Measurements from ENCODE around the gene MORN1.

The MORN1 gene

GRCh38 chr1:2381741-2382620, 9.4 kb downstream of the MORN1 start:
- Histone ChIP-seq H2BK5ac (ENCODE audit: low read length) (peak overlapping the region; percentile 68), H3K4me3 (ENCODE audit: low read length in 2 of 2) (peak overlapping the region in 1 of 2 donors; percentile 27), H3K79me1 (ENCODE audit: low read depth, low read length) (peaks cover 3% of the 10 kb centered on the region), H3K4ac (ENCODE audit: low read length) (no peak overlapping the region), H3K4me2 (ENCODE audit: insufficient read depth, low read length, poor library complexity, severe bottlenecking) (no peak overlapping the region), H4K91ac (ENCODE audit: low read depth, low read length, poor library complexity) (no peak overlapping the region), H3K18ac (ENCODE audit: low read length) (peak overlapping the region; percentile 65), H3K23ac (ENCODE audit: low read depth, low read length, poor library complexity) (peak overlapping the region; percentile 45), H3K27ac (replicated peaks; ENCODE audit: low read length) (no peak overlapping the region), H3K9ac (ENCODE audit: low read depth, low read length, poor library complexity) (peak overlapping the region; percentile 32), H3K9me3 (replicated peaks in 1 of 2; ENCODE audit: control insufficient read depth in 2 of 2, insufficient read depth in 1 of 2, low read depth in 1 of 2, low read length in 2 of 2) (no peaks in the 10 kb centered on the region), H3K36me3 (replicated peaks in 1 of 2; ENCODE audit: control insufficient read depth in 2 of 2, insufficient read depth in 2 of 2, low read length in 2 of 2) (peaks cover 1 to 3% of the 10 kb centered on the region in 2 donors), H2BK12ac (ENCODE audit: low read length) (no peak overlapping the region), H3K14ac (ENCODE audit: low read length) (no peak overlapping the region), H2AK5ac (ENCODE audit: low read depth, low read length) (peak overlapping the region; percentile 91), H3K4me1 (ENCODE audit: control insufficient read depth in 2 of 2, insufficient read depth in 1 of 2, low read depth in 1 of 2, low read length in 2 of 2) (peaks cover 0 to 4% of the 10 kb centered on the region in 2 donors), H3K27me3 (ENCODE audit: control insufficient read depth in 3 of 3, insufficient read depth in 3 of 3, low read depth in 1 of 3, low read length in 3 of 3) (no peaks in the 10 kb centered on the region), H2BK120ac (ENCODE audit: low read depth, low read length) (no peak overlapping the region), H2AFZ (ENCODE audit: low read length) (no peak overlapping the region), H2BK15ac (ENCODE audit: low read length) (peak overlapping the region; percentile 39), H4K8ac (ENCODE audit: low read depth, low read length) (no peak overlapping the region)
- peak; percentile 67 for DNase-seq (ENCODE audit: low spot score)
- no CpG with 5 or more reads among the region's 28 CpGs for WGBS, 2 donors (ENCODE audit: extremely low coverage in 2 of 2, insufficient read length in 2 of 2, insufficient replicate concordance in 1 of 2)

- Histone ChIP-seq H3K27me3 (ENCODE audit: control insufficient read depth in 3 of 3, insufficient read depth in 3 of 3, low read depth in 1 of 3, low read length in 3 of 3) (no peaks in the 10 kb centered on the region), H2AFZ (ENCODE audit: low read length) (no peak overlapping the region), H3K4me3 (ENCODE audit: low read length in 2 of 2) (no peak overlapping the region), H3K27ac (replicated peaks; ENCODE audit: low read length) (no peak overlapping the region), H3K9me3 (replicated peaks in 1 of 2; ENCODE audit: control insufficient read depth in 2 of 2, insufficient read depth in 1 of 2, low read depth in 1 of 2, low read length in 2 of 2) (no peaks in the 10 kb centered on the region), H4K91ac (ENCODE audit: low read depth, low read length, poor library complexity) (peak overlapping the region; percentile 89), H3K14ac (ENCODE audit: low read length) (peak overlapping the region; percentile 79), H2BK12ac (ENCODE audit: low read length) (peak overlapping the region; percentile 30), H3K4me1 (ENCODE audit: control insufficient read depth in 2 of 2, insufficient read depth in 1 of 2, low read depth in 1 of 2, low read length in 2 of 2) (peaks cover 0 to 6% of the 10 kb centered on the region in 2 donors), H2AK5ac (ENCODE audit: low read depth, low read length) (peak overlapping the region; percentile 99), H3K4me2 (ENCODE audit: insufficient read depth, low read length, poor library complexity, severe bottlenecking) (no peak overlapping the region), H3K4ac (ENCODE audit: low read length) (peak overlapping the region; percentile 91), H3K9ac (ENCODE audit: low read depth, low read length, poor library complexity) (peak overlapping the region; percentile 77), H2BK5ac (ENCODE audit: low read length) (peak overlapping the region; percentile 24), H2BK15ac (ENCODE audit: low read length) (peak overlapping the region; percentile 84), H3K18ac (ENCODE audit: low read length) (peak overlapping the region; percentile 67), H3K36me3 (replicated peaks in 1 of 2; ENCODE audit: control insufficient read depth in 2 of 2, insufficient read depth in 2 of 2, low read length in 2 of 2) (peaks cover 0 to 2% of the 10 kb centered on the region in 2 donors), H2BK120ac (ENCODE audit: low read depth, low read length) (no peak overlapping the region), H3K23ac (ENCODE audit: low read depth, low read length, poor library complexity) (peak overlapping the region; percentile 75), H3K79me1 (ENCODE audit: low read depth, low read length) (peaks cover 2% of the 10 kb centered on the region), H4K8ac (ENCODE audit: low read depth, low read length) (no peak overlapping the region)
- no CpG with 5 or more reads among the region's 32 CpGs for WGBS, 2 donors (ENCODE audit: extremely low coverage in 2 of 2, insufficient read length in 2 of 2, insufficient replicate concordance in 1 of 2)
- DNase-seq (ENCODE audit: low spot score): no peak
These were observed 10.3 kb downstream of the MORN1 start for GRCh38 chr1:2380816-2381591.

DNA sequence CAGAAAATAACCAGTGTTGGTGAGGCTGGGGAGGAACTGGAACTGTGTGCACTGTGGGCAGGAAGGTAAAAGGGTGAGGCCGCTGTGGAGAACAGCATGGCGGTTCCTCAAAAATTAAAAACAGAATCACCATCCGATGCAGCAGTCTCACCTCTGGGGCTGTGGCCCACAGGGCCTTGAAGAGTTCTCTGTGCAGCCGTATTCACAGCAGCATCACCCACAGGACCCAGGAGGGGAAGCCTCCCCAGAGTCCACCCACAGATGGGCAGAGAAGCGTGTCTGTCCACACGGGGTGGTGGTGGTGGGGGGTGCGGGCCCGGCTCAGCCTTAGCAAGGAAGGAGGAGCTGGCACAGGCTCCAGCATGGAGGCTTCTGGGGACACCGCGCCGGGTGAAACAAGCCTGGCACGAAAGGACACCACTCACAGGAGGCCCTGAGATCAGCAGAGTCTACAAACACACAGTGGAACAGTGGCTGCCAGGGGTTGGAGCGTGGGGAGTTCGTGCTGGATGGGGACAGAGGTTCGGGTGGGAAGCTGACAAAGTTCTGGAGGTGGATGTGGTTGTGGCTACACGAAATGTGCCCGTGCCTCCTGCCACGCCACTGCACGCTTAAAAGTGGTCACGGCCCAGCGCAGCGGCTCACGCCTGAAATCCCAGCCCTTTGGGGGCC, 11.5 kb downstream of the MORN1 start:
- H3K14ac ChIP-seq (ENCODE audit: low read length): peak overlapping the region; percentile 3
- no peaks in the 10 kb centered on the region for H3K27me3 ChIP-seq (ENCODE audit: control insufficient read depth in 3 of 3, insufficient read depth in 3 of 3, low read depth in 1 of 3, low read length in 3 of 3)
- no peak overlapping the region for H2BK120ac ChIP-seq (ENCODE audit: low read depth, low read length)
- no peak overlapping the region for H3K23ac ChIP-seq (ENCODE audit: low read depth, low read length, poor library complexity)
- peak overlapping the region; percentile 41 for H2BK12ac ChIP-seq (ENCODE audit: low read length)
- no CpG with 5 or more reads among the region's 23 CpGs for WGBS, 2 donors (ENCODE audit: extremely low coverage in 2 of 2, insufficient read length in 2 of 2, insufficient replicate concordance in 1 of 2)
- no peak overlapping the region for H3K18ac ChIP-seq (ENCODE audit: low read length)
- H4K91ac ChIP-seq (ENCODE audit: low read depth, low read length, poor library complexity): no peak overlapping the region
- no peak overlapping the region for H3K27ac ChIP-seq (replicated peaks; ENCODE audit: low read length)
- no peaks in the 10 kb centered on the region for H3K9me3 ChIP-seq (replicated peaks in 1 of 2; ENCODE audit: control insufficient read depth in 2 of 2, insufficient read depth in 1 of 2, low read depth in 1 of 2, low read length in 2 of 2)
- H4K8ac ChIP-seq (ENCODE audit: low read depth, low read length): no peak overlapping the region
- no peak overlapping the region for H2AFZ ChIP-seq (ENCODE audit: low read length)
- peaks cover 0 to 8% of the 10 kb centered on the region in 2 donors for H3K4me1 ChIP-seq (ENCODE audit: control insufficient read depth in 2 of 2, insufficient read depth in 1 of 2, low read depth in 1 of 2, low read length in 2 of 2)
- no peak overlapping the region for H2BK5ac ChIP-seq (ENCODE audit: low read length)
- H3K4ac ChIP-seq (ENCODE audit: low read length): no peak overlapping the region
- no peak overlapping the region for H3K4me3 ChIP-seq (ENCODE audit: low read length in 2 of 2)
- H3K36me3 ChIP-seq (replicated peaks in 1 of 2; ENCODE audit: control insufficient read depth in 2 of 2, insufficient read depth in 2 of 2, low read length in 2 of 2): no peaks in the 10 kb centered on the region
- H3K9ac ChIP-seq (ENCODE audit: low read depth, low read length, poor library complexity): no peak overlapping the region
- H2AK5ac ChIP-seq (ENCODE audit: low read depth, low read length): no peak overlapping the region
- peaks cover 2% of the 10 kb centered on the region for H3K79me1 ChIP-seq (ENCODE audit: low read depth, low read length)
- no peak for DNase-seq (ENCODE audit: low spot score)
- no peak overlapping the region for H3K4me2 ChIP-seq (ENCODE audit: insufficient read depth, low read length, poor library complexity, severe bottlenecking)
- H2BK15ac ChIP-seq (ENCODE audit: low read length): no peak overlapping the region
